Measurements from ENCODE around the gene SIRT2. TPM values are rescaled to one million over a fixed set of nuclear protein-coding genes. Genes with fewer than 3 reads are reported as not detected.
A peak's percentile ranks its signal among the peaks of the same experiment; 100 is the strongest.
"Not testable (repeated sequence)": the region's sequence is repeated elsewhere in the genome, so short reads cannot be mapped to it uniquely, and the experiment has no call there.

The SIRT2 gene
- total RNA-seq, 4 donors from 2014 or later: 90.4 to 100 (median 96.2) TPM

DNA sequence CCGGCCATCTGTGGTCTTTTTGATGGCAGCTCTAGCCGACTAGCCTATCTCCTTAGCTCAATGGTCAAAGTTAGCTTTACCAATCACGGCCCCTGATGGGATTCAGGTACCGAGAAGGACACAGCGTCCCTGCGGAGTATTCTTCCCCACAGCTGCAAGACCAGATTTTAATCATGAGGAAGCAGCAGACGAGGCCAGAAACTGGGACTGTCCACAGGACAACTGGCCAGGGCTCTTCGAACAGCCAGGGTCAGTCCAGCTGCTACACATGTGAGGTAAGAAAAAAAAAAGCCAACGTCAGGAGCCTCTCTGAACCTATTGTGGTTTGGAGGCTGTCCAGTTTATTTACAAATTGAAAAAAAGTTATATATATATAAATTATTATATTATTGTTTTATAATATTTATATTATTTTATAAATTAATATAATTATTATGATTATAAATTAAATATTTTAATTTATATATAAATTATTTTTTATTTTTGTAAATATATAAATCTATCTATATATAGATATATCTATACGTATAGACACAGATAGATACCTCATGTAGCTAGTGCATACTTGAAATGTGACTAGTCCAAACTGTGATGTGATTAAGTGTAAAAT lies 32.1 kb downstream of the SIRT2 start:
- no peak for TF ChIP-seq POLR2A (IDR thresholded peaks at IDR 0.05)
- TF ChIP-seq POLR2AphosphoS5 (IDR thresholded peaks at IDR 0.05): no peak
- TF ChIP-seq, protein P1, sequence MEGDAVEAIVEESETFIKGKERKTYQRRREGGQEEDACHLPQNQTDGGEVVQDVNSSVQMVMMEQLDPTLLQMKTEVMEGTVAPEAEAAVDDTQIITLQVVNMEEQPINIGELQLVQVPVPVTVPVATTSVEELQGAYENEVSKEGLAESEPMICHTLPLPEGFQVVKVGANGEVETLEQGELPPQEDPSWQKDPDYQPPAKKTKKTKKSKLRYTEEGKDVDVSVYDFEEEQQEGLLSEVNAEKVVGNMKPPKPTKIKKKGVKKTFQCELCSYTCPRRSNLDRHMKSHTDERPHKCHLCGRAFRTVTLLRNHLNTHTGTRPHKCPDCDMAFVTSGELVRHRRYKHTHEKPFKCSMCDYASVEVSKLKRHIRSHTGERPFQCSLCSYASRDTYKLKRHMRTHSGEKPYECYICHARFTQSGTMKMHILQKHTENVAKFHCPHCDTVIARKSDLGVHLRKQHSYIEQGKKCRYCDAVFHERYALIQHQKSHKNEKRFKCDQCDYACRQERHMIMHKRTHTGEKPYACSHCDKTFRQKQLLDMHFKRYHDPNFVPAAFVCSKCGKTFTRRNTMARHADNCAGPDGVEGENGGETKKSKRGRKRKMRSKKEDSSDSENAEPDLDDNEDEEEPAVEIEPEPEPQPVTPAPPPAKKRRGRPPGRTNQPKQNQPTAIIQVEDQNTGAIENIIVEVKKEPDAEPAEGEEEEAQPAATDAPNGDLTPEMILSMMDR (IDR thresholded peaks at IDR 0.05): no peak
- no peak for TF ChIP-seq EP300 (IDR thresholded peaks at IDR 0.05)
- DNase-seq (ENCODE audit: low spot score in 2 of 2): no peak
- 87% methylated on average over 10 of the region's 10 CpGs for WGBS
- no peaks in the 10 kb centered on the region for H3K36me3 ChIP-seq
- no peak overlapping the region for H3K27ac ChIP-seq
- H3K4me3 ChIP-seq: no peak overlapping the region
- H3K4me1 ChIP-seq: peaks cover 43% of the 10 kb centered on the region
- no peaks in the 10 kb centered on the region for H3K27me3 ChIP-seq
- no peaks in the 10 kb centered on the region for H3K9me3 ChIP-seq

DNA sequence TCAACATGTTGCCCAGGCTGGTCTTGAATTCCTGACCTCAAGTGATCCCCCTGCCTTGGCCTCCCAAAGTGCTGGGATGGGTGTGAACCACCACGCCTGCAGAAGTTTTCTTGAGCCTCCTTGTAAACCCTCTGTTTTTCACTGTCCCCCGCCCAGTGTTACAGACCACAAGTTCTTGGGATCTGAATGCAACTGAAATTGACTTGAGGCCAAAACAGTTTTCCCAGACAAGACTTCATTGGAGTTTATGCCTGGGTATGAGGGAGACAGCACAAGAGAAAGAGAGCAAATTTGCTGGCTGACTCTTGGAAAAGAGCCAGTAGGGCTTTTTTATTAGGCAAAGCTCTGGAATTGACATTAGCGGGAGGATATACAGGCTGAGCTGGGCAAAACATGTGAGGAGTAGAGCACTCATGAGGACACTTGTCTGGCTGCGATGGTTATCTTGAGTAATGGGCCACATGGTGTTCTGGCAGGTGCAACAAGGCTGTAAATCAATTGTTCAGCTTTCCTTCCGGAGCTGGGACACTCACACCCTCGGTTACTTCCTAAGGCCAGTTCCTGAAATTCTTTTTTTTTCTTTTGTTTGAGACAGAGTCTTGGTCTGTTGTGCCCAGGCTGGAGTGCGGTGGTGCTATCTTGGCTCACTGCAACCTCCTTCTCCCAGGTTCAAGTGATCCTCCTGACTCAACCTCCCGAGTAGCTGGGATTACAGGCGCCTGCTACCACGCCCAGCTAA lies 36.9 kb downstream of the SIRT2 start:
- 18% methylated on average over 10 of the region's 10 CpGs for WGBS
- H3K27ac ChIP-seq: peak overlapping the region; percentile 76
- no peaks in the 10 kb centered on the region for H3K36me3 ChIP-seq
- no peak for DNase-seq (ENCODE audit: low spot score in 2 of 2)
- TF ChIP-seq POLR2AphosphoS5 (IDR thresholded peaks at IDR 0.05): peak in 2 of 3 donors; percentile 25 to 78
- TF ChIP-seq POLR2A (IDR thresholded peaks at IDR 0.05): no peak
- TF ChIP-seq, protein P1 (IDR thresholded peaks at IDR 0.05): no peak
- no peaks in the 10 kb centered on the region for H3K27me3 ChIP-seq
- H3K4me3 ChIP-seq: no peak overlapping the region
- no peaks in the 10 kb centered on the region for H3K9me3 ChIP-seq
- H3K4me1 ChIP-seq: peaks cover 30% of the 10 kb centered on the region

DNA sequence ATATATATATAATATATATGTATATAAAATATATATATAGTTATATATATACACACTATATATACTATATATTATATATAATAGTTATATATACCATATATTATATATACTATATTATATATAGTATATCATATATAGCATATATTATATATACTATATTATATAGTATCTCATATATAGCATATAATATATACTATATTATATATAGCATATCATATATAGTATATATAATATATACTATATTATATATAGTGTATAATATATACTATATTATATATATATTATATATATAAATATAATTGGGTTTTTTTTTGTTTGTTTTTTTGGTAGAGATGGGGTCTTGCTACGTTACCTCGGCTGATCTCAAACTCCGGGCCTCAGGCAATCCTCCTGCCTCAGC lies 38.0 kb downstream of the SIRT2 start:
- no peaks in the 10 kb centered on the region for H3K9me3 ChIP-seq
- H3K36me3 ChIP-seq: no peaks in the 10 kb centered on the region
- no peak overlapping the region for H3K27ac ChIP-seq
- no peaks in the 10 kb centered on the region for H3K27me3 ChIP-seq
- DNase-seq (ENCODE audit: low spot score in 2 of 2): no peak
- TF ChIP-seq POLR2A (IDR thresholded peaks at IDR 0.05): no peak
- no peak for TF ChIP-seq POLR2AphosphoS5 (IDR thresholded peaks at IDR 0.05)
- TF ChIP-seq, protein P1 (IDR thresholded peaks at IDR 0.05): no peak
- no peak for TF ChIP-seq EP300 (IDR thresholded peaks at IDR 0.05)
- H3K4me1 ChIP-seq: peaks cover 30% of the 10 kb centered on the region
- WGBS: 88% methylated on average over 3 of the region's 3 CpGs
- no peak overlapping the region for H3K4me3 ChIP-seq

- peaks cover 21% of the 10 kb centered on the region for H3K4me1 ChIP-seq
- WGBS: 60% methylated on average over 20 of the region's 21 CpGs
- not testable (repeated sequence) for H3K36me3 ChIP-seq; H3K27ac ChIP-seq; H3K9me3 ChIP-seq; H3K4me3 ChIP-seq; H3K27me3 ChIP-seq; DNase-seq (ENCODE audit: low spot score in 2 of 2)
These were observed 39.7 kb downstream of the SIRT2 start for GRCh38 chr19:38859631-38860204.

- TF ChIP-seq POLR2AphosphoS5 (IDR thresholded peaks at IDR 0.05) (no peak), POLR2A (IDR thresholded peaks at IDR 0.05) (no peak)
- H3K27me3 ChIP-seq: no peaks in the 10 kb centered on the region
- no peaks in the 10 kb centered on the region for H3K9me3 ChIP-seq
- no peaks in the 10 kb centered on the region for H3K36me3 ChIP-seq
- no peak overlapping the region for H3K4me3 ChIP-seq
- DNase-seq (ENCODE audit: low spot score in 2 of 2): no peak
- 84% methylated on average over 3 of the region's 3 CpGs for WGBS
- no peak overlapping the region for H3K27ac ChIP-seq
- peaks cover 8% of the 10 kb centered on the region for H3K4me1 ChIP-seq
These were observed 42.6 kb downstream of the SIRT2 start for GRCh38 chr19:38856813-38857212.

DNA sequence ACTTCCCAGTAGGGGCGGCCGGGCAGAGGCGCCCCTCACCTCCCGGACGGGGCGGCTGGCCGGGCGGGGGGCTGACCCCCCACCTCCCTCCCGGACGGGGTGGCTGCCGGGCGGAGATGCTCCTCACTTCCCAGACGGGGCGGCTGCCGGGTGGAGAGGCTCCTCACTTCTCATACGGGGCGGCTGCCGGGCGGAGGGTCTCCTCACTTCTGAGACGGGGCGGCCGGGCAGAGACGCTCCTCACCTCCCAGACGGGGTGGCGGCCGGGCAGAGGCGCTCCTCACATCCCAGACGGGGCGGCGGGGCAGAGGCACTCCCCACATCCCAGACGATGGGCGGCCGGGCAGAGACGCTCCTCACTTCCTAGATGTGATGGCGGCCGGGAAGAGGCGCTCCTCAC lies 43.7 kb downstream of the SIRT2 start:
- not testable (repeated sequence) for H3K36me3 ChIP-seq; H3K27ac ChIP-seq; H3K9me3 ChIP-seq; H3K4me3 ChIP-seq; H3K27me3 ChIP-seq; DNase-seq (ENCODE audit: low spot score in 2 of 2)
- peaks cover 16% of the 10 kb centered on the region for H3K4me1 ChIP-seq
- WGBS: no CpG with 5 or more reads among the region's 37 CpGs

DNA sequence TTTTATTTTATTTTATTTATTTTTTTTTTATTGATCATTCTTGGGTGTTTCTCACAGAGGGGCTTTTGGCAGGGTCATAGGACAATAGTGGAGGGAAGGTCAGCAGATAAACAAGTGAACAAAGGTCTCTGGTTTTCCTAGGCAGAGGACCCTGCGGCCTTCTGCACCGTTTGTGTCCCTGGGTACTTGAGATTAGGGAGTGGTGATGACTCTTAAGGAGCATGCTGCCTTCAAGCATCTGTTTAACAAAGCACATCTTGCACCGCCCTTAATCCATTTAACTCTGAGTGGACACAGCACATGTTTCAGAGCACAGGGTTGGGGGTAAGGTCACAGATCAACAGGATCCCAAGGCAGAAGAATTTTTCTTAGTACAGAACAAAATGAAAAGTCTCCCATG lies 44.5 kb downstream of the SIRT2 start:
- H3K36me3 ChIP-seq; H3K9me3 ChIP-seq; H3K27me3 ChIP-seq; H3K4me3 ChIP-seq; DNase-seq (ENCODE audit: low spot score in 2 of 2); H3K27ac ChIP-seq: not testable (repeated sequence)
- WGBS: 58% methylated on average over 3 of the region's 3 CpGs
- peaks cover 18% of the 10 kb centered on the region for H3K4me1 ChIP-seq
